ENCODE measurements around the gene MED14. TPM values are rescaled to one million over a fixed set of nuclear protein-coding genes. Genes with fewer than 3 reads are reported as not detected.
A peak's percentile ranks its signal among the peaks of the same experiment; 100 is the strongest.

MED14 gene
- total RNA-seq, 4 donors from 2014 or later, result 33.1 to 102 (median 42.9) TPM

GRCh38 chrX:40651620-40652223 is 83.6 kb downstream of the MED14 start:
- no peak overlapping the region for H3K4me3 ChIP-seq
- H3K9me3 ChIP-seq, result no peaks in the 10 kb centered on the region
- H3K27me3 ChIP-seq, result no peaks in the 10 kb centered on the region
- no peak overlapping the region for H3K27ac ChIP-seq
- TF ChIP-seq POLR2AphosphoS5 (IDR thresholded peaks at IDR 0.05), result no peak
- TF ChIP-seq POLR2A (IDR thresholded peaks at IDR 0.05), result no peak
- peak; percentile 39 to 71 for TF ChIP-seq CTCF (IDR thresholded peaks at IDR 0.05)
- TF ChIP-seq EP300 (IDR thresholded peaks at IDR 0.05), result no peak
- no peaks in the 10 kb centered on the region for H3K4me1 ChIP-seq
- peaks cover 4% of the 10 kb centered on the region for H3K36me3 ChIP-seq
- DNase-seq (ENCODE audit: low spot score in 2 of 2), result peak in 1 of 2 donors; percentile 73
- WGBS, result under 1% methylated on average over 3 of the region's 3 CpGs

GRCh38 chrX:40647307-40648197 is 87.8 kb downstream of the MED14 start, which contains the start of gene CXorf38:
Gene CXorf38, minus strand, starts transcription at chrX:40647561. Its CDS starts 41 bp downstream, at chrX:40647520.
- Histone ChIP-seq H3K36me3 (no peaks in the 10 kb centered on the region), H3K27ac (peak within 1 kb of the TSS; percentile 83), H3K4me3 (peak within 1 kb of the TSS; percentile 83), H3K27me3 (no peaks in the 10 kb centered on the region), H3K9me3 (no peaks in the 10 kb centered on the region), H3K4me1 (peaks cover 22% of the 10 kb centered on the region)
- DNase-seq (ENCODE audit: low spot score in 2 of 2), result peak; percentile 89 to 95
- WGBS, result 11% methylated on average over 58 of the region's 66 CpGs
- no peak for TF ChIP-seq EP300 (IDR thresholded peaks at IDR 0.05)
- TF ChIP-seq POLR2A (IDR thresholded peaks at IDR 0.05), result peak in 1 of 2 donors; percentile 15
- TF ChIP-seq CTCF (IDR thresholded peaks at IDR 0.05), result no peak
- no peak for TF ChIP-seq POLR2AphosphoS5 (IDR thresholded peaks at IDR 0.05)

- Histone ChIP-seq H3K4me1 (peaks cover 22% of the 10 kb centered on the region), H3K36me3 (no peaks in the 10 kb centered on the region), H3K4me3 (peak overlapping the region; percentile 83), H3K27ac (peak overlapping the region; percentile 83), H3K9me3 (no peaks in the 10 kb centered on the region), H3K27me3 (no peaks in the 10 kb centered on the region)
- no peak for TF ChIP-seq POLR2A (IDR thresholded peaks at IDR 0.05)
- WGBS, result 12% methylated on average over 16 of the region's 33 CpGs
- peak; percentile 75 to 78 for DNase-seq (ENCODE audit: low spot score in 2 of 2)
These were observed 88.6 kb downstream of the MED14 start for GRCh38 chrX:40646489-40647306.

- TF ChIP-seq CTCF (IDR thresholded peaks at IDR 0.05) (no peak), EP300 (IDR thresholded peaks at IDR 0.05) (no peak), POLR2AphosphoS5 (IDR thresholded peaks at IDR 0.05) (no peak), POLR2A (IDR thresholded peaks at IDR 0.05) (no peak)
- peak overlapping the region; percentile 35 for H3K4me3 ChIP-seq
- peak overlapping the region; percentile 38 for H3K27ac ChIP-seq
- WGBS, result 30% methylated on average over 4 of the region's 4 CpGs
- H3K36me3 ChIP-seq, result no peaks in the 10 kb centered on the region
- H3K4me1 ChIP-seq, result peaks cover 22% of the 10 kb centered on the region
- DNase-seq (ENCODE audit: low spot score in 2 of 2), result peak in 1 of 2 donors; percentile 70
- H3K27me3 ChIP-seq, result no peaks in the 10 kb centered on the region
- no peaks in the 10 kb centered on the region for H3K9me3 ChIP-seq
These were observed 90.5 kb downstream of the MED14 start for GRCh38 chrX:40644821-40645358.

GRCh38 chrX:40644176-40644575 is 91.2 kb downstream of the MED14 start:
- Histone ChIP-seq H3K9me3 (no peaks in the 10 kb centered on the region), H3K27ac (peak overlapping the region; percentile 38), H3K4me3 (peak overlapping the region; percentile 35), H3K27me3 (no peaks in the 10 kb centered on the region), H3K4me1 (peaks cover 22% of the 10 kb centered on the region), H3K36me3 (no peaks in the 10 kb centered on the region)
- TF ChIP-seq EP300 (IDR thresholded peaks at IDR 0.05) (no peak), CTCF (IDR thresholded peaks at IDR 0.05) (no peak), POLR2A (IDR thresholded peaks at IDR 0.05) (no peak), POLR2AphosphoS5 (IDR thresholded peaks at IDR 0.05) (no peak)
- 56% methylated on average over 5 of the region's 5 CpGs for WGBS
- no peak for DNase-seq (ENCODE audit: low spot score in 2 of 2)
